A673 (cell line): ENCODE measurements around the gene FYCO1. TPM values are rescaled to one million over a fixed set of nuclear protein-coding genes. Genes with fewer than 3 reads are reported as not detected.

Experiments
- BruUV-seq: library from RNA; stranded (reverse); fragments of 400-500 nt; replicated peaks from 2 replicates; lab custom pipeline; 2021; lab: Mats Ljungman, UMichigan
- CTCF ChIA-PET: fragments of 300-600 bp; sonication (Branson Sonifier 250); formaldehyde crosslinking; loops from one replicate; lab custom pipeline; 2022; ENCODE audit warnings: antibody characterized with exemption; lab: Charles Lee
- POLR2A ChIA-PET: fragments of 300-600 bp; sonication (Branson Sonifier 250); formaldehyde crosslinking; loops from one replicate; lab custom pipeline; 2022; ENCODE audit warnings: antibody characterized with exemption; ENCODE audit not compliant: low non-redundant PET; lab: Charles Lee
- DNase-seq: peaks from one replicate; pipeline ENCODE4 v3.0.0-alpha.2; 2015; ENCODE audit warnings: low spot score
- H3K27ac ChIP-seq: fragments of 200-600 bp; sonication (generic); 2 replicates; pipeline ENCODE4 v1.5.1; 2016; ENCODE audit warnings: mixed run types, low read depth, mild to moderate bottlenecking, mixed read lengths, antibody characterized with exemption, low read length; ENCODE audit not compliant: poor library complexity, severe bottlenecking
- H3K27me3 ChIP-seq: fragments of 200-600 bp; sonication (generic); replicated peaks from 2 replicates; pipeline ENCODE4 v1.6.1; 2017; ENCODE audit warnings: mixed run types, low read depth, mild to moderate bottlenecking, mixed read lengths, antibody characterized with exemption, low read length; ENCODE audit not compliant: insufficient read depth, poor library complexity
- H3K36me3 ChIP-seq: fragments of 200-600 bp; sonication (generic); 2 replicates; pipeline ENCODE4 v1.6.1; 2016; ENCODE audit warnings: mixed run types, mild to moderate bottlenecking, mixed read lengths, antibody characterized with exemption, low read length; ENCODE audit not compliant: insufficient read depth, poor library complexity, severe bottlenecking
- H3K4me1 ChIP-seq: fragments of 200-600 bp; sonication (generic); 2 replicates; pipeline ENCODE4 v1.6.1; 2017; ENCODE audit warnings: mixed run types, mild to moderate bottlenecking, mixed read lengths, antibody characterized with exemption, low read length; ENCODE audit not compliant: insufficient read depth, poor library complexity, severe bottlenecking
- H3K4me3 ChIP-seq: fragments of 200-600 bp; sonication (generic); 2 replicates; pipeline ENCODE4 v1.5.1; 2016; ENCODE audit warnings: low read depth, mixed run types, mild to moderate bottlenecking, mixed read lengths, low read length; ENCODE audit not compliant: poor library complexity, severe bottlenecking
- H3K9me3 ChIP-seq: fragments of 200-600 bp; sonication (generic); 2 replicates; pipeline ENCODE4 v1.6.1; 2016; ENCODE audit warnings: mixed run types, low read depth, mild to moderate bottlenecking, mixed read lengths, antibody characterized with exemption, low read length; ENCODE audit not compliant: poor library complexity, severe bottlenecking
- EZH2 ChIP-seq: fragments of 200-600 bp; sonication (generic); IDR thresholded peaks from 2 replicates; pipeline ENCODE4 v1.6.1; 2017; ENCODE audit warnings: borderline replicate concordance, low read depth, mild to moderate bottlenecking, mixed read lengths, antibody characterized with exemption, low read length; ENCODE audit not compliant: poor library complexity, severe bottlenecking
- intact Hi-C: fragments of 100-400 bp; cut with micrococcal nuclease; formaldehyde crosslinking; loops from one replicate; pipeline ENCODE4 v1.10.0; 2022; ENCODE audit not compliant: unreplicated experiment
- total RNA-seq: library from RNA; stranded (reverse); gene quantifications from 2 replicates; pipeline ENCODE4 v1.2.3, GENCODE V29; 2021
- TF ChIP-seq, protein P1 (sequence below): fragments of 300-800, 200-600 bp; sonication (generic); conservative IDR thresholded peaks from 2 replicates; pipeline ENCODE4 v1.5.1; 2017; ENCODE audit warnings: low read depth, mild to moderate bottlenecking, antibody characterized with exemption, low read length, moderate library complexity, mixed read lengths

FYCO1 gene
- total RNA-seq, 1 experiment from 2014 or later, result 7.4 TPM

DNA sequence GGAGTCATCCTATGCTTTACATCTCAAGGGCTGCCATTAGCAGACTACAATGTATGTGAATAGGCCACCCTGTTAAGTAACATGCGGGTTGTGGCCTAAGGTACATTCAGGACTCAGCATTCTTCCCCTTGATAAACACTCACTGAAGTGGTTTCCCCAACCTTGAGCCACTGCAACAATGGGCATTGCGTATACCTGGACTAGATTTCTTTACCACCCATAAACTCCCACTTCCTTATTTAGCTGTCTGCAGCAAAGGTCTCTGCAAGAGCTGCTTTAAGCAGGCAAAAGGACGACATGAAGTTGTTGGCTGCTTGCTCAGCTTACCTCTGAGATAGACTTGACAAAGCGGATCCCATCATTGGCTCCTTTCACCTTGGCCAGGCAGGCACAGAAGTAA, 16.2 kb downstream of the FYCO1 start:
- no TSS peak for BruUV-seq
- intact Hi-C loops, result no loop called here
- POLR2A ChIA-PET, result interaction anchor here (0.6 kb wide), 1 partner anchor 53 kb away, joined by 6 read pairs; no protein-coding TSS in a partner anchor
- no peak overlapping the region for H3K4me3 ChIP-seq
- no peaks in the 10 kb centered on the region for H3K27me3 ChIP-seq
- H3K36me3 ChIP-seq, result peaks cover 4% of the 10 kb centered on the region
- H3K4me1 ChIP-seq, result no peaks in the 10 kb centered on the region
- no peaks in the 10 kb centered on the region for H3K9me3 ChIP-seq
- no peak for TF ChIP-seq EZH2
- TF ChIP-seq, protein P1, sequence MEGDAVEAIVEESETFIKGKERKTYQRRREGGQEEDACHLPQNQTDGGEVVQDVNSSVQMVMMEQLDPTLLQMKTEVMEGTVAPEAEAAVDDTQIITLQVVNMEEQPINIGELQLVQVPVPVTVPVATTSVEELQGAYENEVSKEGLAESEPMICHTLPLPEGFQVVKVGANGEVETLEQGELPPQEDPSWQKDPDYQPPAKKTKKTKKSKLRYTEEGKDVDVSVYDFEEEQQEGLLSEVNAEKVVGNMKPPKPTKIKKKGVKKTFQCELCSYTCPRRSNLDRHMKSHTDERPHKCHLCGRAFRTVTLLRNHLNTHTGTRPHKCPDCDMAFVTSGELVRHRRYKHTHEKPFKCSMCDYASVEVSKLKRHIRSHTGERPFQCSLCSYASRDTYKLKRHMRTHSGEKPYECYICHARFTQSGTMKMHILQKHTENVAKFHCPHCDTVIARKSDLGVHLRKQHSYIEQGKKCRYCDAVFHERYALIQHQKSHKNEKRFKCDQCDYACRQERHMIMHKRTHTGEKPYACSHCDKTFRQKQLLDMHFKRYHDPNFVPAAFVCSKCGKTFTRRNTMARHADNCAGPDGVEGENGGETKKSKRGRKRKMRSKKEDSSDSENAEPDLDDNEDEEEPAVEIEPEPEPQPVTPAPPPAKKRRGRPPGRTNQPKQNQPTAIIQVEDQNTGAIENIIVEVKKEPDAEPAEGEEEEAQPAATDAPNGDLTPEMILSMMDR, result no peak
- DNase-seq, result no peak
- CTCF ChIA-PET, result no interaction called here
- H3K27ac ChIP-seq, result no peak overlapping the region

DNA sequence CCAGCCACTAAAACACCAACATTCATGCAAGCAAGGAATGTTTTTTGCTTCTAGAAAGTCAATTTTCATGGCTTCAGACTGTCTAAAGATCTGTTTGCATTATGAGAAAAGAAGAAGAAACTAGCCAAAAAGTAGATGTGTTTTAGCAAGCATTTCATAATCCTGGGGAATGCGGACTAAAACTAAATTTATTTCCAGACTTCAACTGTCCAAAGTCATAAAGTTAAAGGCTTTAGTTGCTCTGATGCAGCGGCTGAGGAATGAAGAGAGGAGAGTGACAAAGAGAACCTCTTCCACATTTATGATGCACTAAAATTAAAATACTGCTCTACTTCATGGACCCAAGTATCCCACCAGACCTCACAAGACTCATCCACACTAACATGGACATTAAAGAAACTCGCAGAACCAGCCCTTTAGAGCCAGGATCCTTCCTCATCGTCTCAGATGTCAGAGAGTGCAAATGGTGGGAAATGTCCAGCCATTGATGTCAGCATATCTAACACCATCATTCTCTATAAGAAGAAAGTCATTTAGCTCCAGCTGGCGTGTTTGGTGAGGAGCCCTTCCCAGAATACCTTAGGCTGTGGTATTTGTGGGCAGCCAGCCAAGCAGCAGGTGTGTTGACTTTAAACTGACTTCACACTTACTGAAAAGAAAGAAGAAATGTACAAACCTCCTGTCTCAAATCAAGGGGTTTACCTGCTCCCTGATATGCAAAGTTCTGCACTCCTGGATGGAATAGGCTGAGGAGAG, 17.4 kb downstream of the FYCO1 start:
- CTCF ChIA-PET, result no interaction called here
- no peaks in the 10 kb centered on the region for H3K27me3 ChIP-seq
- intact Hi-C loops, result no loop called here
- POLR2A ChIA-PET, result no interaction called here
- no peaks in the 10 kb centered on the region for H3K9me3 ChIP-seq
- H3K36me3 ChIP-seq, result peaks cover under 1% of the 10 kb centered on the region
- DNase-seq, result no peak
- H3K27ac ChIP-seq, result no peak overlapping the region
- BruUV-seq, result no TSS peak
- no peak overlapping the region for H3K4me3 ChIP-seq
- no peaks in the 10 kb centered on the region for H3K4me1 ChIP-seq
- TF ChIP-seq, protein P1, result no peak
- TF ChIP-seq EZH2, result no peak

DNA sequence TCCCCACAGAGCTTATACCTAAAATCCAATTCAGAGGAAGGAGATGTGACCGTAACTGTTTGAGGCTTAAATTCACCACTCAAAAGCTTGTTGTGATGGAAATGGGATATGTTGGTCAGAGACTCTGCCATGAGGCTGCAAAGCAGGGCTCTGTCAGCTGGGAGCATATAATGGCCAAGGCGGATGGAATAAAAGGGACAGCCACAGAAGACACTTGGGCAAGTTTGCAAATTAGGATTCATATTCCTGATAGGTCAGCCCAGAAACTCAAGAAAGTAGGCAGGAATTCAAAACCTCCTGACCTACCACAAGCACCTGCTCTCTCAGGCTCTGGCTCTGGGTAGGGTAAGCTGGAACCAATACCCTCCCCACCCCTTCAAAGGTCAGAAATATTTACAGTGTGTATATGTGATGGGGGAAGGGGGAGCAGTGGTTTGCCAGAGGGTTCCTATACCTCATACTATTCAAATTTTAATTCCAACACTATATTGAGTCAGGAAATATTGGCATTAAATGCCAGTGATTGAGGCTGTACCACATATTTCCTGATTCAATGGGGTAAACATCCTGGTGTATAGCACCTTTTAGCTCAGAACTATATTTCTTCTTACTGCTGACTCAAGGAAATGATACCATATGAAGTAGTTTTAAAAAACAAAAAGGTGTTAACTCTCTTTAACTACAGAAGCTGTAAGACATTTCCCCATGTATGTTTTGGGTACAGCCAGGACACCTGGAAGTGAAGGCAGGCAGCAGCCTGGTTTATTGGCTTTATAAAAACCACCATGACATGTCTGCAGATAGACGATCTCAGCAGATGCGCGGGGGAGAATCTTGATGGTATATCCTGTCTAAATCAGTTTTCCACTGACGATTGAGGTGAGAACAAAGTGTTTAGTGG, 19.2 kb downstream of the FYCO1 start:
- Histone ChIP-seq H3K4me3 (no peak overlapping the region), H3K4me1 (no peaks in the 10 kb centered on the region), H3K36me3 (no peaks in the 10 kb centered on the region), H3K9me3 (no peaks in the 10 kb centered on the region), H3K27me3 (no peaks in the 10 kb centered on the region), H3K27ac (no peak overlapping the region)
- no peak for TF ChIP-seq EZH2
- TF ChIP-seq, protein P1, result no peak
- CTCF ChIA-PET, result no interaction called here
- no TSS peak for BruUV-seq
- POLR2A ChIA-PET, result no interaction called here
- intact Hi-C loops, result no loop called here
- no peak for DNase-seq
